HG02678 (cell line): ENCODE data around the gene EPHA1.
"Not testable (repeated sequence)": the region's sequence is repeated elsewhere in the genome, so short reads cannot be mapped to it uniquely, and the experiment has no call there.

Source experiments
- ATAC-seq: cut with Tn5 transposase; IDR thresholded peaks from one replicate; pipeline ENCODE4 v1.9.1; 2021; ENCODE audit warnings: mild to moderate bottlenecking, moderate library complexity; ENCODE audit not compliant: unreplicated experiment

EPHA1 gene

GRCh38 chr7:143433759-143434158 is 25.1 kb upstream of the EPHA1 start:
- no peak for ATAC-seq

GRCh38 chr7:143431109-143431508 is 22.5 kb upstream of the EPHA1 start:
- ATAC-seq: no peak

DNA sequence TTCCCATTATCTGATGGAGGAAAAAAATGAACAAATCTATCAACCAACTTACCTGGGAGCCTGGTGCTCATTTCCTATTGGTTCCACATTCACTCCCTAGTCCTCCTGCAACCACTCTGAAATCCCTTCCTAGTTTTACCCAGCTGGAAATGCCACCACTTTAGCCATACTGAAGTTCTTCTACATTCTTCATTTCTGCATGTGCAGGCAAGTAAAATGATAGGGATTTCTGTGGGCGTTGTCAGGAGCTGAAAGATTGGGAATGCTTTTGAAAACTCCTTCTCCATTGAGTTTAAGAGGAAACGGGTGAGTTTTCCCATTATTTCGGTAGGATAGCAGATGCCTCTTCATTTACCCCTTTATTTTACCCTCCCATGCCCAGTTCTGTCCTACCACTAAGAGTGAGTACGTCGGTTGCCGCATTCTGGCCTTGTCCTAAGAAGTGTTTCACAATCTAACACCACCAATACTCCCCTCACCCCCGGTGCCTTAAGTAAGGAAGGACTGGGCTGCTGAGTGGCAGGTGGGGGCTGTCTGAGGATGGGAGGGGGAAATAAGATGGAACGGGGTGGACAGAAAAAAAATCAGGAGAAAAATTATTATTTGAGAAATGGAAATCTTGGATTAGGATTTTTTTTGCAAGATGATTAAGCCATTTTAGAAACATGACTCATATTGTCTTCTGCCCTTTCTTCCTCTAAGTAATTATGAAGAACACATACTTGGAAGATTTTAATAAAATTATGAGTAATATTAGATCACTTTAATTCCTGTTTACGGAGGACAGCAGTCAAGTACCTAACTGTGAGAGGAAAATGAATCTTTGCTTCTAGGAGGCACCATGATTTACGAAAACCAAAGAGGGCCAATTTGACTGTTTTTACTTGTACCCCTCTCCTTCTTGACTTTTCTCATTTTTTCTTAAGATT is 21.4 kb upstream of the EPHA1 start:
- no peak for ATAC-seq

DNA sequence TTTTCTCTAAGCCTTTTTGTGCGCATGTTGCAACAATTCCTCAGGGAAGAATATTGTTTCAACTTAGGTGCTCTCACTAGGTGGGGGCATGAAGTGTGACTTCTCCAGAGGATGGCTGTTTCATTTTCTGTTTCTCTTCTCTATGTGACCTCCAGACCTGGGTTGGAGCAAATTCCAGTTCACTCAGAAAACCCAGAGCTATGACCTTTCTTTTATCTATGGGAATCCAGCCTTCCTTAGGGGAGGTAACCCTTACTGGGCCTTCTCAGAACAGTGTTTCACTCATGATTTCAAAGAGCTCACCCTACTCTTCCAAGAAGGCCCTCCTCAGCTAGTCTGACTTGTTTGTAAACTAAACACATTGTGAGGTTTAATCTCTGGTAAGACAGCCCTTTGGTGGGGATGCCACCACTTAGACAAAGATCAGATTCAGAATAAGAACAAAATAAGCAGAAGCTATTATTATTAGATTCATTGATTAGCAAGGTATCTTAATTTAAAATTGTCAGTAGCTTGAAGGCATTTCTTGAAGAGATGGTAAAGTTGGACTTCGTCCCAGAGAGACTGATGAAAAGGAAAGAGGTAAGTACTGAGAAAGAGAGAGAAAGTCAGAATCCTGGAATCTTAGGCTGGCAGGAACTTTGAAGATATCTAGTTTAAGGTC is 18.0 kb upstream of the EPHA1 start:
- ATAC-seq: no peak

- not testable (repeated sequence) for ATAC-seq
These were observed 15.8 kb upstream of the EPHA1 start for GRCh38 chr7:143424476-143424875.

DNA sequence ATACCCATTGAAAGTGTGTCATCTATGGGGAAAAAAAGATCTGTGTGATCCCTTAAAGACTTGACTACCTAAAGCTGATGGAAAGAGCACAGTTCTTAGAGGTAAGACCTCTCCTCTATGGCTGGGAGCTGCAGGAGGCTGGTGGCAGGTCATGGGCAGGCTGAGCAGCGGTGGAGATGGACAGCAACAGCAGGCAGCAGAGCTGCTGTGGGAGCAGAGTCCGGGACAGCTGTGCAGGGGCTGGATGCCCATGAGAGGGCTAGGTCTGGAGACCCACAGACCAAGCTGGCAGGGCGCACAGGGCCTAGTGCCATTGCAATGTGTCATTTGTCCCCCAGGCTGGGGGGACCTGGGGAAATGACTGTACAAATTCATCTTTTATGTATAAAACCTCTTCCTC is 13.4 kb upstream of the EPHA1 start:
- ATAC-seq: no peak

DNA sequence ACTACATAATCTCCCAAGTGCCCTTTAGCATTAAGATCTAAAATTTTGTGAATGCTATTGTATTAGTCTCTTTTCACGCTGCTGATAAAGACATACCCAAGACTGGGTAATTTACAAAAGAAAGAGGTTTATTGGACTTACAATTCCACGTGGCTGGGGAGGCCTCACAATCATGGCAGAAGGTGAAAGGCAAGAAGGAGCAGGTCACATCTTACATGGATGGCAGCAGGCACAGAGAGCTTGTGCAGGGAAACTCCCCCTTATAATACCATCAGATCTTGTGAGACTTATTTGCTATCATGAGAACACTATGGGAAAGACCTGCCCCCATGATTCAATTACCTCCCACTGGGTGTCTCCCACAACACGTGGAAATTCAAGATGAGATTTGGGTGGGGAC is 12.0 kb upstream of the EPHA1 start:
- ATAC-seq: not testable (repeated sequence)

DNA sequence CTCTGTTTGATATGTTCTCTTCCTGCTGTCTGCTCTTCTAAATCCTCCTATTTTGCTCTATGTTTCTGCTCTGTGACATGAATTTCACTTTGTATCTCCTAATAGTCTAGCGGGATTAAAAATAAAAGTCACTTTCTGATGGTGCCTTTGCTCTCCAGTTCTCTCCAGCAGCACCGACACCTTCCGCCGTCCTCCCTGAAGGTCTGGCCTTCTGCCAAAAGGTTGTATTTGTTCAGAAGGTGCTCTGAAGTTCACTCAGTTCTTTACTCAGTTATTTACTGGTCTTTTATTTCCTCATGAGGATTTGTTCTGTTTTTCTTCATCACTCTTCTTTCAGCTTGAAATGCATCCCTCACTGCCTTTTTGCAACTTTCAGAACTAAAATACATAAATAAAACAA is 11.2 kb upstream of the EPHA1 start:
- no peak for ATAC-seq

DNA sequence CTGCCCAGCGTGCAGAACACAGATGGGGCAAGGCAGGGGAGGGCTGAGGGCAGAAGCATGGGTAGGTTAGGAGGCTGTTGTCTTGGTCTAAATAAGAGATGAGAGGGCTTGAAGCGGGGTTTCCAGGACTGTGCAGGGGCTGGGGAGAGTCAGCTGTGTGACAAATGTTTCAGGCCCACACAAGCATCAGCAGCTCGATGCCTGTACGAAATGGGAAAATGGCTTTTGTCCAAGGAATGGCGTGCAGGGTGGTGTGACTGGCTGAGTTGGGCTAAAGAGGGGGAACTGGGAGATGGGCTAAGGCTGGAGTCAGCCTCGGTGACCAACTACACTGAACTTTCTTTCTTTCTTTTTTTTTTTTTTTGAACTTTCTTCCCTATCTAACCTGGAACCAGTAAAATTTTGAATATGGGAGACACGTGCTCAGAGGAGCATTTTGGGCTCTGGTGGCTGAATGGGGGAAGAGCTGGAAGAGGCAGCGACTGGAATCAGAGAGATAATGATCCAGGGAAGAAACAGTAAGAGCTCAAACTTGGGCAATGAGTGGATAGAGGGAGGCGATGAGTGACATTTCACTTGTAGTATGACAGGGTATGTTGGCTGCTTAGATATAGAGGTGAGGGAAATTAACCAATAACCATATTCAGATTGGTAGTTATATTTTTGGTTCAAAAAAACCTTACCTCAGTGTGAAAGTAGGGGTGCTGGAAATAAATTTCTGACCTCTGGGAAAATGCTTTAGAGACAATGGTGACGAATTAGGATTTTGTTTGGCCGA is 10.2 kb upstream of the EPHA1 start:
- no peak for ATAC-seq

DNA sequence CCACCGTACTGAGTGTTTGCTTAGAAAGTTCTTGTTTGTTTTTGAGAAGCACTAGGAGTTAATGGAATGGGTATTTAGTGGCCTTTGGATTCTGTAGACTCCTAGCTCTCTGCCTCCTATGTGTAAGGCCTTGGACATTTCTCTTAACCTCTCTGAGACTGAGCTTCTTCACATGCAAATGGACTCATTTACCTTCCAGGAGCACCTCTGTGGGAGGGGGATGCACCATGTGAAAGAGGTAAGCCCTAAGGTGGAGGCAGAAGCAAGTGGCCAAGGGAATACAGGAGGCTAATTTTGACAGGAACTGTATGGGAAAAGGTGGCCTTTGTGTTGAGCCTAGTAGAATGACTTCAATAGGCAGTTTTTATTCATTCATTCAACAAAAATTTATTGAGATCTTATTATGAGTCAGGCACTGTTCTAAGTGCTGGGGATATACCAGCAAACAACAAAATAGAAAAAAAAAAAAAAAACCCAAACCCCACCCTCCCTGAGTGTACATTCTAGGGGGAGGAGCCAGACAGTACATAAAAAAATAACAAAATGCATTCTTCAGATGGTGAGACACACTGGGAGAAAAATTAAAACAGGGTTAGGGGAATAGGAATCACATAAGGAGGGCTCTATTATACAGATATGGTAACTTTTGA is 9.2 kb upstream of the EPHA1 start:
- no peak for ATAC-seq

DNA sequence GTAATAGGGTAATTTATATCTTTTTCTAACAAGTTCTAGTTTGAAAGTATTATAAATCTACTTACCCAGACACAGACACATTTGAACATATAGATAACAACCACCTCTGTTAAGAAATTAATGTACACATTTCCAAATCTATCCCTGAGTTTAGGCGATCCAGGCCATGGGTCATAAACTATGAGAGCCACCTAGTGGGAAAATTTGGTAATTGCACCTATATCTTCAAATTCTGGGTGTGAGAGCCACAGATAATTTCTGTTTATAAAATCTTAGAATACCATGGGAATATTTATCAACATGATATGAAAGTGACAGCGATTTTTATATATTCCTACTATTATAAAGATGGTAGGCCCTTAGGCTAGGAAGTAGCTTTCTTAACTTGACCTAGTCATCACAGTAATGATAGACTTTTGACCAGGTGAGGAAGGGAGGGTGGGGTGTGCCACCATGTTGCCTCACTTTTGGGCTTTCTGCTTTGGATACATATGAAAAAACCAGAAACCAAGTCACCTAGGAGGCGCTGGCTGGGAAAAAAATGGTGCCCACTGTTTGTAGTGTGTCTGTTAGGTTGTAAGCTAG is 8.0 kb upstream of the EPHA1 start:
- peak; percentile 62 for ATAC-seq

GRCh38 chr7:143415742-143416397 is 7.2 kb upstream of the EPHA1 start:
- no peak for ATAC-seq

DNA sequence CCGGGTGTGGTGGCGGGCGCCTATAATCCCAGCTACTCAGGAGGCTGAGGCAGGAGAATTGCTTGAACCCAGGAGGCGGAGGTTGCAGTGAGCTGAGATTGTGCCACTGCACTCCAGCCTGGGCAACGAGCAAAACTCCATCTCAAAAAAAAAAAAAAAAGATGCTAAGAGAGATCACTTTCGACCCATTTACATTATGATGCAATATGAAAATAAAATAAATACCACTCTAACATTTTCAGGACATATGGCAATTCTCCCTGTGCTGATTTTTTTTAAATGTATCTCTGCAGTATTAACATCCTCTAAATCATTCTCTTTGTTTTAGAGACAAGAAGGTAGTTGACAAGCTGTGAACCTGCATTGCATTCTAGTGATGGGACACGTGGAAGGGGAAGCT is 6.6 kb upstream of the EPHA1 start:
- ATAC-seq: not testable (repeated sequence)

- no peak for ATAC-seq
These were observed 4.5 kb upstream of the EPHA1 start for GRCh38 chr7:143413123-143413522.

GRCh38 chr7:143411976-143412708 is 3.5 kb upstream of the EPHA1 start:
- no peak for ATAC-seq

GRCh38 chr7:143410521-143411004 is 1.9 kb upstream of the EPHA1 start:
- no peak for ATAC-seq

DNA sequence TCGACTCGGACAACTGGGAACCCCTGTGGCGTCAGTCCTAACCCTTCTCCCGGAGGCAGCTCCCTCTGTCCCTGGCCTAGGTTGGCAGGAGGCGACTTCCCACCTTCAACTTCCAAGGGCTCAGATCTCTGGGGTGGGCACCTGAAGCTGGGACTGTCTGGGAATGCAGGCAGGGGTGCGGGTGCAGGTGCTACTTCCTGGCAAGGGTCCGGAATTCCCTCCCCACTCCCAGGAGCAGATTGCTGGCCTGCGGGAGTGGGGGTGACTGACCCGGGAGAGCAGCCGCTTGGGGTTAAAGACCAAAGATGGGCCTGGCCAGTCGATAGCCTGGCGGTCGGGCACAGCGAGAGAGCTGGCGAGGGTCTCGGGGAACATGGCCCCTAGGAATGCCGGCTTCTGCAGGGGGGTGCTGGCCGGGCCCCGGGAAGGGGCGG is 387 bp downstream of the EPHA1 start:
- no peak for ATAC-seq

DNA sequence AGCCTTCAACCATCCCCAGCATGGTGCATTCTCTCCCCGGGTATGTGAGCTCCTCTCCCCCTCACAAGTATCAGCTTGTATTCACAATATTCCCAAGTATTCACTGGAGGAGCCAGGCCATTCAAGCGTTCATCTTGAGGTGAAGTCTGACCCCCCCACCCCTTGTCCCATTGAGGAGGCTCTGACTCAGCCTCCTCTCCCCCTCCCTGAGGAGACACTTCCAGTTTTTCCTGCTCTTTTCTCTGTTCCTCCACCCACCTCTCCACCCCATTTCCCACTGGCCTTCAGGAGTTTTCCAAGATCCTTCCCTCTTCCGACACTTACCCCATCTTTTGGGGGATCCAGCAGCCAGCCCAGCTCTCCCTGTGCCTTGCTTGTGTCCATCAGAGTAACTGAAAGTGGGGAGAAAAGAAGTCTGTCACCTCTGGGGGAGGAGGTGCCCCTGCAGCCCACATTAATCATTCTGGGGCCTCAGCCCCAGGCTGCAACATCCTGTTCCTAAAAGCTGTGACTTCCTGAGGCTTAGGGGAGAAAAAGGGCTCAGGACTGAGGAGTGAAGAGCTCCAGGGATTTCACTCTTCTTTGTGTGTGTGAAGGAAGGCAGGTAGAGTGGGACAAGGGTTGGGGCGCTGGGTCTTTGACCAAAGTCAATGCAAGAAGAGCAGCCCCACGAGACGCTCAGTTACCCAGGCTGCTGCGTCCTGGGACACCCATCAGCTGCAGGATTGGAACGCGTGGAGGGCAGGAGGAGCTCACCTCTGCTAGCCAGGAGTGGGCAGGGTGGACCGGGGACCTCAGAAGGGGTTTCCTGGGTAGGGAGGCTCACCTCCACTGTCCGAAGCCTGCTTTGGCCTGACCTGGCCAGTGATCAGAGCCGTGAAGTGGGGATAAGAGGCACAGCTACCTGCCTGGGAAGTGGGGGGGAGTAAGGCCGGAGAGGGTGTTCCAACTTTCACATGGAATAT is 1.1 kb downstream of the EPHA1 start:
- no peak for ATAC-seq
